ENCODE measurements around the gene STPG2. TPM values are rescaled to one million over a fixed set of nuclear protein-coding genes. Genes with fewer than 3 reads are reported as not detected.

The STPG2 gene
- total RNA-seq, 1 donor from 2014 or later = not detected

DNA sequence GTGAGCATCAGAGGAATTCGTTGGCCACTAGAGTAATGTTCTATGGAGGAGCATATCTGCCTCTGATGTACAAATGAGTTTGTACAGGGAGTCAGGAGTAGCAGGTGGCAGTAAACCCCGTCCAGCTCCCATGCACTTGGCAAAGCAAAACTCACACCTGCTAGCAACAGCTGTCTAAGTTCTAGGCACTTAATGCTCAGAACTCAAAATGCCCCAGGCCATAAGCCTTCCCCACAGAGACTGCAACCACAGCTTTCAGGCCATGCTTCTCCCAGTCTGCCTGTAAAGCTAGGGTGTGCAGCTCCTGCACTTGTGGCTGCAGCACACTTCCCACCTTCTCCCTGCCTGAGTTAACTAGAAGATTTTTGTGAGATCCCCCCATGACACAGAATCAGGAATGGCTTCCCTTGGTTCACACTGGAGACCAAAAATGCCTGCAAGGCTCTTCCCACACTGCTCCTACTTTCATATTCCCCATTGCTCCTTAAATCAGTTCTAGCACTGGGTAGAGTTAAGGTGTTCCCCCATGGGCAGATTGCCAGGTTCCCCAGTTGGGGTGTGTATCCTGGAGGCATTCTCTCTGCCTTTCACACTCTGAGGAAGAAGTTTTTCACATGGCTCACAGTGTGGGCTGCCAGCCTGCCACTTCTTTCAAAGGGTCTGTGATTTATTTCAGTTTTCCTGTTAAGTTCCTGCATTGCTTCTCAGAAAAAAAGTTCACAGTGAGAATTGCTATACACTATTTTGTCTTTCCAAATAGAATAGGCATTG is 189.9 kb downstream of the STPG2 start:
- H3K4me3 ChIP-seq (ENCODE audit: low read depth, low read length) = no peak overlapping the region
- no peak for DNase-seq (ENCODE audit: low read depth)
- TF ChIP-seq, protein P1, sequence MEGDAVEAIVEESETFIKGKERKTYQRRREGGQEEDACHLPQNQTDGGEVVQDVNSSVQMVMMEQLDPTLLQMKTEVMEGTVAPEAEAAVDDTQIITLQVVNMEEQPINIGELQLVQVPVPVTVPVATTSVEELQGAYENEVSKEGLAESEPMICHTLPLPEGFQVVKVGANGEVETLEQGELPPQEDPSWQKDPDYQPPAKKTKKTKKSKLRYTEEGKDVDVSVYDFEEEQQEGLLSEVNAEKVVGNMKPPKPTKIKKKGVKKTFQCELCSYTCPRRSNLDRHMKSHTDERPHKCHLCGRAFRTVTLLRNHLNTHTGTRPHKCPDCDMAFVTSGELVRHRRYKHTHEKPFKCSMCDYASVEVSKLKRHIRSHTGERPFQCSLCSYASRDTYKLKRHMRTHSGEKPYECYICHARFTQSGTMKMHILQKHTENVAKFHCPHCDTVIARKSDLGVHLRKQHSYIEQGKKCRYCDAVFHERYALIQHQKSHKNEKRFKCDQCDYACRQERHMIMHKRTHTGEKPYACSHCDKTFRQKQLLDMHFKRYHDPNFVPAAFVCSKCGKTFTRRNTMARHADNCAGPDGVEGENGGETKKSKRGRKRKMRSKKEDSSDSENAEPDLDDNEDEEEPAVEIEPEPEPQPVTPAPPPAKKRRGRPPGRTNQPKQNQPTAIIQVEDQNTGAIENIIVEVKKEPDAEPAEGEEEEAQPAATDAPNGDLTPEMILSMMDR (conservative IDR thresholded peaks at IDR 0.05; ENCODE audit: low read depth, low read length) = no peak

DNA sequence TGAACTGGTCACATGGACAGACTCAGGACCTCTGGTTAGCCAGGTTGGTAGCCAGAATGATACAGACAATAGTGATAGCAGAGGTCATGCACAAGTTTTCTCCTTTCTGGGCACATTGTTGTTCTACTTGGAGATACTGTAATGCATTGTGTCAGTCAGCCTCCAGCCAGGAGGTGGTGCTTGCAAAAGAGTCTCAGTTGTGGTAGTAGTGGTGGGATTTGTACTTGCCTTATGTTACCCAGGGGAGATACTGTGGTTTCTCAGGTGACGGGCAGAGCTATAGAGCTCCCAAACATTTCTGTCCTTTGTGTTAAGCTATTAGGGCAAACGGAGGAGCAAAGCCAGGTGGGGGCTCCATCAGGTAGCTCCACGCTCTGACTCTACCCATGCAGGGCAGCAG is 190.5 kb downstream of the STPG2 start:
- no peak overlapping the region for H3K4me3 ChIP-seq (ENCODE audit: low read depth, low read length)
- no peak for DNase-seq (ENCODE audit: low read depth)
- TF ChIP-seq, protein P1 (conservative IDR thresholded peaks at IDR 0.05; ENCODE audit: low read depth, low read length) = no peak

DNA sequence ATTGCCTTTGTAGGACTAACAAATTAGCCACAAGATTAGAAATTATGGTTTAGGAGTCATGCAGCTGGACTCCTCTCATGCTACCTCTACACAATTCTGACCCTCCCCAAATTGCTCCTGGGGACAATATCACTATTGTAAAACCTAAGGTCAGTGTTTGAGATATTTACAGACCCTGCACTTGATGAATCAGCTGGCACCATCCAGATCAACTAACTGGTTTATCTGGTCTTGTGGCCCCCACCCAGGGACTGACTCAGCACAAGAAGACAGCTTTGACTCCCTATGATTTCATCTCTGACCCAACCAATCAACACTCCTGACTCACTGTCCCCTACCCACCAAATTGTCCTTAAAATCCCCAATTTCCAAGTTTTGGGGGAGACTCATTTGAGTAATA is 192.4 kb downstream of the STPG2 start:
- DNase-seq (ENCODE audit: low read depth) = no peak
- TF ChIP-seq, protein P1 (conservative IDR thresholded peaks at IDR 0.05; ENCODE audit: low read depth, low read length) = no peak
- H3K4me3 ChIP-seq (ENCODE audit: low read depth, low read length) = no peak overlapping the region

DNA sequence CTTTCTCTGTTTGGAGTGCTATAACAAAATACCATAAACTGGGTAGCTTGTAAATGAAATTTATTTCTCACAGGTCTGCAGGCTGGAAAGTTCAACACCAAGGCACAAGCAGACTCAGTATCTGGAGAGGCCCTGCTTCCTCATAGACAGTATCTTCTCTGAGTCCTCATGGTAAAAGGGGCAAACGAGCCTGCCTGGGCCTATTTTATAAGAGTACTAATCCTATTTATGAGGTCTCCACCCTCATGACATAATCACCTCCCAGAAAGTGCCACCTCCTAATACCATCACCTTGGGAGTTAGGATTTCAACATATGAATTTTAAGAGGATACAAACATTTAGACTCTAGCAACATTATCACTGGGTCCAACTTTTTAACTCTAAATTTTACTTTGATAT is 200.3 kb downstream of the STPG2 start:
- TF ChIP-seq, protein P1 (conservative IDR thresholded peaks at IDR 0.05; ENCODE audit: low read depth, low read length) = no peak
- DNase-seq (ENCODE audit: low read depth) = no peak
- H3K4me3 ChIP-seq (ENCODE audit: low read depth, low read length) = no peak overlapping the region

DNA sequence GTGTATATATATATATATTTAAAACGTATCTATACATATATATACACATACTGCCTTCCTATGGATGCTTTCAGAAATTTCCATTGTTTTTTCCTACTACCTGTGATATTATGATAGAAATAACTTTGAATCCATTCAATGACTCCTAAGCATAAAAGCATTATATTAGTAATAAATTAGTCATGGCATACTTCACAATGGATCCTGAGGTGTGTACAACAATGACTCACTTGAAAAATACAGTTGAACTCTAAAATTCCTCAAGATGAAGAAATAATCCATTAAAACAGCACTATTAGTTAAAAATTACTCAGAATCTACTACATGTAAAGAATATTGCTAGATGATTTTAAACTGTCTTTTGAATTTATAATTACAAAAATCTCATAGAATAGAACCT is 201.1 kb downstream of the STPG2 start:
- TF ChIP-seq, protein P1 (conservative IDR thresholded peaks at IDR 0.05; ENCODE audit: low read depth, low read length) = no peak
- DNase-seq (ENCODE audit: low read depth) = peak; percentile 18
- H3K4me3 ChIP-seq (ENCODE audit: low read depth, low read length) = no peak overlapping the region

DNA sequence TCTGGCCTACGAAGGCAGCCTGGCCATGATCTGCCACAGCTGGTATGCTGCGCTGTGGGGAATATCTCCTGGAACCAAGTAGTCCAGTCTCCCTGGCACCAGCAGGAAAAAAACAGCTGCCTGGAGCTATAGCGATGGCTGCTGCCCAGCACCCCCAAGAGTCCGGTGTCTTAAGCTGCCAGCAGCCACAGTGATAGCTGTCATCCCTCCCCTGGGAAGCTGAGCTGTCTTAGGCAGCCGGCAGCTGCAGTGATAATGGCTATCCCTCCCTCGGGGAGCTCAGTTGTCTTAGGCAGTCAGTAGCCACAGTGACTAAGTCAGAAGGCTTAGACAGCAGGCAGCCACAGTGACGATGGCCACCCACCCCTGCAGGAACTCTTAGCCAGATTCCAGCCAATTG is 205.1 kb downstream of the STPG2 start:
- H3K4me3 ChIP-seq (ENCODE audit: low read depth, low read length) = no peak overlapping the region
- TF ChIP-seq, protein P1 (conservative IDR thresholded peaks at IDR 0.05; ENCODE audit: low read depth, low read length) = no peak
- DNase-seq (ENCODE audit: low read depth) = no peak

All from epithelial cell of proximal tubule (primary cell).